Endodermal cell (in vitro differentiated cells): ENCODE data around the gene CFAP44. TPM values are rescaled to one million over a fixed set of nuclear protein-coding genes. Genes with fewer than 3 reads are reported as not detected.
A peak's percentile ranks its signal among the peaks of the same experiment; 100 is the strongest.

Experiments
- DNase-seq: peaks from one replicate; pipeline ENCODE4 v3.0.0-alpha.2; 2017
- H3K27ac ChIP-seq: 2 replicates; pipeline ENCODE4 v1.5.1; 2013; ENCODE audit warnings: mild to moderate bottlenecking, low read depth, low read length, moderate library complexity
- H3K27me3 ChIP-seq: 2 replicates; pipeline ENCODE4 v1.6.1; 2013; ENCODE audit warnings: mild to moderate bottlenecking, low read length, moderate library complexity; ENCODE audit not compliant: insufficient read depth, control insufficient read depth, poor library complexity, severe bottlenecking
- H3K36me3 ChIP-seq: 2 replicates; pipeline ENCODE4 v1.7.0; 2013; ENCODE audit warnings: mild to moderate bottlenecking, low read length, moderate library complexity; ENCODE audit not compliant: control insufficient read depth, insufficient read depth
- H3K4me1 ChIP-seq: one replicate; pipeline ENCODE4 v1.7.0; 2013; ENCODE audit warnings: low read length; ENCODE audit not compliant: control insufficient read depth, insufficient read depth
- H3K4me3 ChIP-seq: 2 replicates; pipeline ENCODE4 v1.5.1; 2013; ENCODE audit warnings: mild to moderate bottlenecking, low read length, moderate library complexity
- H3K9ac ChIP-seq: 2 replicates; pipeline ENCODE4 v1.6.1; 2013; ENCODE audit warnings: mild to moderate bottlenecking, low read length, moderate library complexity; ENCODE audit not compliant: poor library complexity, severe bottlenecking; ENCODE audit errors: extremely low read depth
- H3K9me3 ChIP-seq: 2 replicates; pipeline ENCODE4 v1.6.1; 2013; ENCODE audit warnings: mild to moderate bottlenecking, low read length, moderate library complexity; ENCODE audit not compliant: control insufficient read depth
- H3K27ac Mint-ChIP-seq: 2 replicates; pipeline ENCODE4 v1.8.0; 2020; ENCODE audit warnings: mixed read lengths
- H3K27me3 Mint-ChIP-seq: 2 replicates; pipeline ENCODE4 v1.8.0; 2021; ENCODE audit warnings: mild to moderate bottlenecking, mixed read lengths; ENCODE audit not compliant: insufficient read depth
- H3K36me3 Mint-ChIP-seq: 2 replicates; pipeline ENCODE4 v1.8.0; 2020; ENCODE audit warnings: low read depth, mixed read lengths
- H3K4me1 Mint-ChIP-seq: 2 replicates; pipeline ENCODE4 v1.8.0; 2020; ENCODE audit warnings: mixed read lengths
- H3K4me3 Mint-ChIP-seq: 2 replicates; pipeline ENCODE4 v1.8.0; 2020; ENCODE audit warnings: mild to moderate bottlenecking, moderate library complexity, mixed read lengths
- H3K9me3 Mint-ChIP-seq: 2 replicates; pipeline ENCODE4 v1.8.0; 2020; ENCODE audit warnings: mild to moderate bottlenecking, mixed read lengths
- WGBS, 2 experiments: methylation state at CpG; one replicate each; pipeline versions ENCODE4 v1.1.5 to v1.1.7; 2013; ENCODE audit warnings: missing lambda C conversion rate in 2 of 2, mixed read lengths in 1 of 2; ENCODE audit not compliant: insufficient coverage in 1 of 2, insufficient read length in 1 of 2; 5-methylcytosine and 5-hydroxymethylcytosine counted together
- long read RNA-seq, 4 experiments: library from polyadenylated mRNA in 2 of 4; library from RNA in 1 of 4; library from capped mRNA in 1 of 4; stranded (forward) in 3 of 4; unstranded in 1 of 4; transcript quantifications; one replicate each; pipeline ENCODE4 v2.0.0, GENCODE V29; 2020 to 2021; ENCODE audit warnings: inconsistent platforms in 1 of 4
- polyA plus RNA-seq, 2 experiments: library from polyadenylated mRNA; stranded (reverse); fragments of 50-300 nt; gene quantifications; one replicate each; pipeline ENCODE4 v1.2.3, GENCODE V29; 2013
- total RNA-seq, 2 donors: library from RNA; stranded (reverse); fragmentation: NEBNext Ultra II Directional in 1 of 2; extraction: Animal tissue kit (Norgen Biotek cat#: 25700) in 1 of 2; gene quantifications; 2 replicates in 1 of 2; 3 replicates in 1 of 2; pipeline ENCODE4 v1.2.1, GENCODE V29; 2021
- TF ChIP-seq, protein P1 (sequence below): fragments of 200-600 bp; sonication (generic); conservative IDR thresholded peaks from 2 replicates; pipeline ENCODE4 v1.5.0; 2021; ENCODE audit warnings: antibody characterized with exemption, mild to moderate bottlenecking

The CFAP44 gene, protein sequence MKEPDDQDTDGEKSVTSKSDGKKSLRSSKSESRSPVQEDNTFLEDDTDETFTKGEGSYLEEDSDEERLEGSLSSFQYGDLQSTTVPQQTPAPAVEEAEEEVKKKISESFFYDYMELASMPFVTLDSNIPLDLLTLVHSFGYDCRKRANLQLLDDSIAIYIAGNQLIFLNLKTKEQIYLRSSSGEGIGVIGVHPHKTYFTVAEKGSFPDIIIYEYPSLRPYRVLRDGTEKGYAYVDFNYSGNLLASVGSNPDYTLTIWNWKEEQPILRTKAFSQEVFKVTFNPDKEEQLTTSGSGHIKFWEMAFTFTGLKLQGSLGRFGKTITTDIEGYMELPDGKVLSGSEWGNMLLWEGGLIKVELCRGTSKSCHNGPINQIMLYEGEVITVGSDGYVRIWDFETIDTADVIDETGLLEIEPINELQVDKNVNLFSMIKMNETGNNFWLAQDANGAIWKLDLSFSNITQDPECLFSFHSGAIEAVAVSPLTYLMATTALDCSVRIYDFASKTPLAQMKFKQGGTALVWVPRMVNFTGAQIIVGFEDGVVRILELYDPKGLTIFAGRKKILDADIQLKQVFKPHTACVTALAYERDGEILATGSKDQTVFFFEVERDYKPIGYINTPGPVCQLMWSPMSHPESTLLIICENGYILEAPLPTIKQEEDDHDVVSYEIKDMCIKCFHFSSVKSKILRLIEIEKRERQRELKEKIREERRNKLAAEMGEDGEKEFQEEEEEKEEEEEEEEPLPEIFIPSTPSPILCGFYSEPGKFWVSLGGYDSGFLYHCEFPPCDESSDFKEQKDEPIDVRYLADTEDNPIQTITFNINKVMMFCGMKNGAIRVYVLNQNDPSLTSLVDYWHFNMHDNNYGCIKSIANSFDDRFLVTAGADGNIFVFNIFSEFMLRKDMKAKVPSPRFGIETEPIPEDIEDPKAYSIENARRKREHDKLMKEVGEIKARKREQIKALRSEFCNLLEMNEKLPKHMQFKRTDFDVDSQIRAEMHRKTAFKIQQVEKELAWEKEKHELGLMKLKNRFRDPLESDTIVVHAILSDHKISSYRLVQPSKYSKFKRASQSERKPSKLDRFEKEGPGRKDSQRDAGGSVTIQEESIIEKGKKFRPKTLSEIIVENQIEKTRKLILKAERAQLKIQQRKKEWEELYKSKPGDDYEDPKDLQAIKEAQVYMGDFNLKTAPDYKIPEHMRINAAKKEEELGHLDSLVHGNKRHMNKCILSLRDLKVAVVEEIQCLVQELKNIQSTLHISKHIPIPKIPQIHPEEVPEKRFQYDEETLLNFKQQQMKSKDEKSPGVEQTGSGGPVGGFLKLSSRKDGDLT (N-terminal part only)
- total RNA-seq: 1 to 10 TPM; 1.7 to 3.1 TPM
- polyA plus RNA-seq (2013, experiment 1 of 2): 2.9 TPM
- 3.8 TPM for polyA plus RNA-seq (2013, experiment 2 of 2)
- long read RNA-seq, experiment 1: 0 reads
- long read RNA-seq, experiment 2, partial matches to known transcripts: 0 of 1 reads
- long read RNA-seq, experiment 2, other reads (novel, unspliced or antisense): 1 of 1 reads
- long read RNA-seq, experiment 3, partial matches to known transcripts: 1 of 2 reads
- long read RNA-seq, experiment 3, other reads (novel, unspliced or antisense): 0 of 2 reads
- long read RNA-seq, experiment 4, partial matches to known transcripts: 0 of 2 reads
- long read RNA-seq, experiment 4, other reads (novel, unspliced or antisense): 1 of 2 reads

DNA sequence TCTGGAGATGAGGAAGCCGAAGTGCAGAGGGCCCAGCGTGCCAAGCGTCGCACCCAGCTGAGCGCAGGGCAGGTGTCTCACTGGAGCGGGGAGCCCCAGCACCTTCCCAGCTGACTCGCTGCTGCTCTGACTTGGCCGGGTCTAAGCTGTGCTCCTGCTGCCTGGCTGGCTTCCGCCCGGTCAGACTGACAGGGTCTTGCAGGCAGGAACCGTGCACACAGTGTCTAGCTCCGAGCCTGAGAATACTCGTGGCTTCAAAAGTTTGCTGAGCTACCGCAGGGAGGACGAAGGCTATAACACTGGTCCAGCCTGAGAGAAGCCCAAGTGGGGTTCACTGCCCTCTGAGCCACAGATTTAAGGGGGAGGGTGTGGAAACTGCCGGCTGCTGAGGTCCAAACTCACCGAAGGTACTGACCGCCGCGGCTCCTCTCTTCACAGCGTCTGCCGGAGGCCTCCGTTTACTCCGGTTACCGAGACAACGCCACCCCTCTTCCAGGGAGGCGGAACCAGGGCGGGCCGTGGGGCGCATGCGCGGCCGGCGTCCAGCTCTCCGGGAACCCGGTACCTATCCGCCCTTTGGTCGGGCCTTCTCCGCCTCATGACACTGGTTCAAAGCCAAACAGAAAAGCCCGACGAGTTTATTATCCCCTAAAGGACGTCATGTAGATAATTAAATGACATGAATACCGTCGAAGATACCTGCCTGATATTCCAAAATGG is at the start of gene CFAP44:
Gene CFAP44, minus strand, starts transcription at position 443 of the 720 bp plus-strand sequence. CDS start 7,829 bp downstream, outside the sequence.
- H3K9me3 ChIP-seq: no peaks in the 10 kb centered on the region
- no peak within 1 kb of the TSS for H3K27ac ChIP-seq
- no peak within 1 kb of the TSS for H3K9ac ChIP-seq
- no peaks in the 10 kb centered on the region for H3K4me1 ChIP-seq
- H3K4me1 Mint-ChIP-seq: no peaks in the 10 kb centered on the region
- H3K4me3 Mint-ChIP-seq: peak within 1 kb of the TSS; percentile 58
- no peaks in the 10 kb centered on the region for H3K9me3 Mint-ChIP-seq
- no peak within 1 kb of the TSS for H3K27ac Mint-ChIP-seq
- no peak within 1 kb of the TSS for H3K4me3 ChIP-seq
- TF ChIP-seq, protein P1, sequence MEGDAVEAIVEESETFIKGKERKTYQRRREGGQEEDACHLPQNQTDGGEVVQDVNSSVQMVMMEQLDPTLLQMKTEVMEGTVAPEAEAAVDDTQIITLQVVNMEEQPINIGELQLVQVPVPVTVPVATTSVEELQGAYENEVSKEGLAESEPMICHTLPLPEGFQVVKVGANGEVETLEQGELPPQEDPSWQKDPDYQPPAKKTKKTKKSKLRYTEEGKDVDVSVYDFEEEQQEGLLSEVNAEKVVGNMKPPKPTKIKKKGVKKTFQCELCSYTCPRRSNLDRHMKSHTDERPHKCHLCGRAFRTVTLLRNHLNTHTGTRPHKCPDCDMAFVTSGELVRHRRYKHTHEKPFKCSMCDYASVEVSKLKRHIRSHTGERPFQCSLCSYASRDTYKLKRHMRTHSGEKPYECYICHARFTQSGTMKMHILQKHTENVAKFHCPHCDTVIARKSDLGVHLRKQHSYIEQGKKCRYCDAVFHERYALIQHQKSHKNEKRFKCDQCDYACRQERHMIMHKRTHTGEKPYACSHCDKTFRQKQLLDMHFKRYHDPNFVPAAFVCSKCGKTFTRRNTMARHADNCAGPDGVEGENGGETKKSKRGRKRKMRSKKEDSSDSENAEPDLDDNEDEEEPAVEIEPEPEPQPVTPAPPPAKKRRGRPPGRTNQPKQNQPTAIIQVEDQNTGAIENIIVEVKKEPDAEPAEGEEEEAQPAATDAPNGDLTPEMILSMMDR: no peak
- no peaks in the 10 kb centered on the region for H3K27me3 Mint-ChIP-seq
- WGBS, 2 experiments: 87 to 88% methylated on average over 22 to 44 of the region's 44 CpGs
- DNase-seq: peak; percentile 95
- H3K36me3 ChIP-seq: peaks cover 6% of the 10 kb centered on the region
- H3K36me3 Mint-ChIP-seq: peaks cover 4% of the 10 kb centered on the region
- H3K27me3 ChIP-seq: no peaks in the 10 kb centered on the region

DNA sequence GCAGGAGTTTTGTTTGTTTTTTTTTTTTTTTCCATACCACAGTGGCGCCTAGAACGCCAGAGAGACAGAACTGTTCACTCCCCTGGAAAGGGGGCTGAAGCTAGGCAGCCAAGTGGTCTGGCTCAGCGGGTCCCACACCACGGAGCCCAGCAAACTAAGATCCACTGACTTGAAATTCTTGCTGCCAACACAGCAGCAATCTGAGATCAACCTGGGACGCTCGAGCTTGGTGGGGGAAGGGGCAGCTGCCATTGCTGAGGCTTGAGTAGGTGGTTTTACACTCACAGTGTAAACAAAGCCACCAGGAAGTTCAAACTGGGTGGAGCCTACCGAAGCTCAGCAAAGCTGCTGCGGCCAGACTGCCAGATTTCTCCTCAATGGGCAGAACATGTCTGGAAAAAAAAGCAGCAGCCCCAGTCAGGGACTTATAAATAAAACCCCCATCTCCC is 43.9 kb upstream of the CFAP44 start:
- Mint-ChIP-seq H3K27ac (no peak overlapping the region), H3K4me1 (no peaks in the 10 kb centered on the region), H3K36me3 (peaks cover 44% of the 10 kb centered on the region), H3K4me3 (no peak overlapping the region), H3K9me3 (peaks cover 46% of the 10 kb centered on the region), H3K27me3 (no peaks in the 10 kb centered on the region)
- peak; percentile 41 for DNase-seq
- no peaks in the 10 kb centered on the region for H3K4me1 ChIP-seq
- H3K27ac ChIP-seq: no peak overlapping the region
- no peaks in the 10 kb centered on the region for H3K27me3 ChIP-seq
- H3K36me3 ChIP-seq: peaks cover 3% of the 10 kb centered on the region
- TF ChIP-seq, protein P1: no peak
- H3K9me3 ChIP-seq: peaks cover 9% of the 10 kb centered on the region
- no peak overlapping the region for H3K9ac ChIP-seq
- WGBS, 2 experiments: 83 to 91% methylated on average over 4 to 8 of the region's 8 CpGs
- no peak overlapping the region for H3K4me3 ChIP-seq
